Inflammatory macrophage treated with lipopolysaccharide for 4 hours (primary cell): ENCODE measurements around the gene TAOK1.
A peak's percentile ranks its signal among the peaks of the same experiment; 100 is the strongest.

Source experiments
- DNase-seq: peaks from one replicate; pipeline ENCODE4 v3.0.0-alpha.2; 2020

TAOK1 gene

GRCh38 chr17:29379084-29379991, 10.8 kb upstream of the TAOK1 start:
- peak; percentile 68 for DNase-seq

DNA sequence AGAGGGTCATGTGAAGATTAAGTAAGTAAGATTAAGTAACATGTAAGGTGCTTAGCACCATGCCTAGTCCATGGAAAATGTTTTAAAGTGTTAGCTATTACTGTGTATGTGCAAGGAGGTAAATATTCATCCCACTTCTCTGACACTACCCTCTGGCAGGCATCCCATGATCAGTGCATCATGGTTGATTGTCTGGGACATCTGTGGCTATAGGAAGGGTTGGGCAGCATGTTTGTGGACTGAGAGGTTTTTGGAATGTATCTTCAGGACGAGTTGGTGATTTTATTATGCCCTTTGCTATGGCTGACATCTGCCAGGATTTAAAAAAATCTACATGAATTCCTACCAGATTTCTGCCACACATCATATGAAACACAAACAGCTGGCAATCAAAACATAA, 6.5 kb upstream of the TAOK1 start:
- no peak for DNase-seq

GRCh38 chr17:29384901-29385300, 5.3 kb upstream of the TAOK1 start:
- no peak for DNase-seq

- DNase-seq = no peak
These were observed 3.4 kb upstream of the TAOK1 start for GRCh38 chr17:29386760-29387159.

- DNase-seq = no peak
These were observed 1.2 kb upstream of the TAOK1 start for GRCh38 chr17:29388937-29389336.

- DNase-seq = peak; percentile 68
These were observed 878 bp downstream of the TAOK1 start for GRCh38 chr17:29390851-29391631.

DNA sequence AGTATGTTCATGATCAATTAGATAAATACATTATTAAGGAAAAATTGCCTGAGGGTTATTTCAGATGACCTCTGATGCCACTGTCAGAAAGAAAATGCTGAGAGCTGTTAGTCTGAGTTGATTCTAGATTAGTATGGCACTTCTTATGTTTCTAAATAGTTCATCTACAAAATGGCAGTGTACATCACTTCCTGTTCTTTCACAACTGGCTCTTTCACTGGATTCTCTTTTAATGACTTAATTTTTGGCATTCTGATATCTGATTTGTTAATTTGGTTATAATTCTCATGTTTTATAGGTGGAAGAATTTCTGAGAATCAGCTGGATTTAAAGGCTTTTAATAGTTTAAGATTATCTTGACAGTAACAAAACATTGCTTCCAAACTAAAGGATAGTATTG, 3.3 kb downstream of the TAOK1 start:
- DNase-seq = peak; percentile 73

DNA sequence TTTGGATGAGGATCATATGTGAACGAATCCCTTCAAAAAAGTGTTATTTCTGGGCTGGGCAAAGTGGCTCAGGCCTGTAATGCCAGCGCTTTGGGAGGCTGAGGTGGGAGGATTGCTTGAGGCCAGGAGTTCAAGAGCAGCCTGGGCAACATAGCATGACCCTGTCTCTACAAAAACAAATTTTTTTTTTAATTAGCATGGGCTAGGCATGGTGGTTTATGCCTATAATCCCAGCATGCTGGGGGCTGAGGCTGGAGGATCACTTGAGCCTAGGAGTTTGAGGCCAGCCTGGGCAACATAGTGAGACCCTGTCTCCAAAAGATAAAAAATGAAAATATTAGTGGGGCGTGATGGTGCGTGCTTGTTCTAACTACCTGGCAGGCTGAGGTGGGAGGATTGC, 4.6 kb downstream of the TAOK1 start:
- DNase-seq = no peak

DNA sequence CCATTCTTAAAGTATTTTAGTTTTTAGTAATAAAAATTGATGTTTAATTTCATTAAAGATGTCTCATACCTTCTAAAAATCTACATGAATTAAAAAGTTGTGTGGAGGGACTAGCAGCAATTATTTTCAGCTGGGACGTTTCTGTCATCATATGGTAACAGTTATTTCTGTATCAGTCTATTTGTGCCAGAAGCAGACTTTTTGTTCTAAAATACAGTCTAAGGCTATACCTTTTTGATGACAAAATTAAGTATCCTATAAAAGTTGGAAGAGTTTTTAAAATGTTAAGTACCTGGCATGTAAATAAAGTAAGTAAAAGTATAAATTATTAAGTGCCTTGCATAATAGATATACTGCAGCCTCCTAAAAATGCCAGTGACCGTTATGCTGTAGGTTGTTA, 5.9 kb downstream of the TAOK1 start:
- no peak for DNase-seq

DNA sequence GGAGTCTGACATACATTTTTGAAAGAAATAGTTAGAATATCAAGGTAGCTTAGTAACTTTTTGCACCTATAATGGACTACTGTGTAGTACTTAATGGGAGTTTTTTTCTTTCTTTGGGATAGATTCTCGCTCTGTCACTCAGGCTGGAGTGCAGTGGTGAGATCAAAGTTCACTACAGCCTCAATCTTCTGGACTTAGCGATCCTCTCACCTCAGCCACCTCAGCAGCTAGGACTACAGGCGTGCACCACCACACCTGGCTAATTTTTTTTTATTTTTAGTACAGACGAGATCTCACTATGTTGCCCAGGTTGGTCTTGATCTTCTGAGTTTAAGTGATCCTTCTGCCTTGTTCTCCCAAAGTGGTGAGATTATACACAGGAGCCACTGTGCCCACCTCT, 9.5 kb downstream of the TAOK1 start:
- DNase-seq = no peak

- no peak for DNase-seq
These were observed 10.7 kb downstream of the TAOK1 start for GRCh38 chr17:29400818-29401217.

GRCh38 chr17:29401258-29401657, 11.1 kb downstream of the TAOK1 start:
- DNase-seq = peak; percentile 80

- no peak for DNase-seq
These were observed 17.7 kb downstream of the TAOK1 start for GRCh38 chr17:29407856-29408255.

DNA sequence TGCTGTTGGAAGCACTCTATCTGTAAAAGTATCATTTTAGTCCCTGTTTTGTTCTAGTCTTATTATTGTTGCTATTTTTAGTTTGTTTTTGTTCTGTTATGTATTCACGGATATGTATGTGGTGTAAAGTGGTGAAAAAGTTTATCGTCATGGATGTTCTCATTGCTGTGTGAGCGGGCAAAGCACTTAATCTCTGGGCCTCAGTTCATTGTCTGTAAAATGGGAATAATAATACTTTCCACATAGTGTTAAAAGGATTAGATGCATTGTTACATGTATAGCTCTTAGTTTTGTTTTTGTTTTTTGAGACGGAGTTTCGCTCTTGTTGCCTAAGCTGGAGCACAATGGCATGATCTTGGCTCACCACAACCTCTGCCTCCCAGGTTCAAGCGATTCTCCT, 19.8 kb downstream of the TAOK1 start:
- no peak for DNase-seq

GRCh38 chr17:29412780-29413565, 22.8 kb downstream of the TAOK1 start:
- DNase-seq = peak; percentile 86

DNA sequence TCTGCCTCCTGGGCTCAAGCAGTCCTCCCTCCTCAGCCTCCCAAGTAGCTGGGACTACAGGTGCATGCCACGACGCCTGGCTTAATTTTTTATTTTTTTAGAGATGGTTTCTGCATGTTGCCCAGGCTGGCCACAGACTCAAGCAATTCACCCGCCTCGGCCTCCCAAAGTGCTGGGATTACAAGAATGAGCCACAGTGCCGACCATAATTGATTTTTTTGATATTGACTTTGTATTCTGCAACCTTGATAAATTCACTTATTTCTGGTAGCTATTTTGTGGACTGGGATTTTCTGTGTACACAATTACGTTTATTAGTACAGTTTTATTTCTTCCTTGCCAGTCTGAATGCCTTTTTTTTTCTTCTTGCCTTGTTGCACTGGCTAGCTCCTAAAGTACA, 30.0 kb downstream of the TAOK1 start:
- no peak for DNase-seq

GRCh38 chr17:29430275-29430674, 40.1 kb downstream of the TAOK1 start:
- DNase-seq = no peak

DNA sequence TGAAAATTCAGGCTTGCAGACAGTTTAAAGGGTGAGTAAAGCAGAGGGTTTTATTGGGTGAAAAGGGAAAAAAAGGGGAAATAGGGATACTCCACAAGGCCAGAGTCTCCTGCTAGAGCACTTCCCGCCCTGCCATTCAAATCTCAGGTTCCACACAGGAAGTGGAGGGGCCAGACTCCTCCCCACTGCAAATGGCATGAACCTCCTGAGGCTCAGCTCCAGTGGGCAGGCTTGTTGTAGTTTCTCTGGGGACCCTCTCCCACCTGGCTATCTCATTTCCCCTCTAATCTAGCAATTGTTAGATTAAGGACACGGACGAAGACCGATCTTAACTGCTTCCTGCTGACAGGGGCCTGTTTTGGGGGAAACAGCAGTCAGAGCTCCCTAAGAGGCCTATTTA, 43.4 kb downstream of the TAOK1 start:
- peak; percentile 51 for DNase-seq

- DNase-seq = no peak
These were observed 44.4 kb downstream of the TAOK1 start for GRCh38 chr17:29434550-29434949.

DNA sequence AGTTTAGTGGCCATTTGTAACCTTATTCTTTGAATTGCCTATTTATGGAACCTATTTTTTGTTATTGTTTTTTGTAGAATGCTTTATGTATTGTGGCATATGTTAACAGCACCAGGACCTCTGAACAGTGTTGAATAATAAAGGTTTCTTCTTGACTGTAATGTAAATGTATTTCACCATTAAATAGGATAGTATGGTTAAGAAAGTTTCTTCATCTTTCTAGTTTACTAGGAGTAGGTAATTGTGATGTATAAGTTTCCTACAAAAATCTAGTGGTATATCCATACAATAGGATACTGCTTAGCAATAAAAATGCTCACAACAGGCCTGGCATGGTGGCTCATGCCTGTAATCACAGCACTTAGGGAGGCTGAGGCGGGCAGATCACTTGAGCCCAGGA, 52.3 kb downstream of the TAOK1 start:
- DNase-seq = no peak

GRCh38 chr17:29443041-29443739, 53.0 kb downstream of the TAOK1 start:
- DNase-seq = no peak

- peak; percentile 23 for DNase-seq
These were observed 54.4 kb downstream of the TAOK1 start for GRCh38 chr17:29444589-29444988.

DNA sequence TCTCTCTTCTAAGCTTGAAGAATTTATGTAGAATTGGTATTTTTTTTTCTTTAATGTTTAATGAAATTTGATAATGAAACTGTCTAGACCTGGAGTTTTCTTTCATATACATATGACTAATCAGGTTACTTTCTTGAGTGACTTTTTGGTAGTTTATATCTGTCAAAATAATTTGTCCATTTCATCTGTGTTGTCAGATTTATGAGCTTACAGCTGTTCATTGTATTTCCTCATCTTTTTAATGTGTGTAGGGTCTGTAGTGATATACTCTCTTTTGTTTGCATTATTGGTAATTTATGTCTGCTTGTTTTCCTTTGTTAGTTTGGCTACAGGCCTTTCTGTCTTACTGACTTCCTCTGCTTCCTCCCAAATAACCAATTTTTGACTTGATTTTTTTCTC, 55.7 kb downstream of the TAOK1 start:
- DNase-seq = no peak
